Measurements from ENCODE around the gene RAVER1.
"Not testable (repeated sequence)": the region's sequence is repeated elsewhere in the genome, so short reads cannot be mapped to it uniquely, and the experiment has no call there.

Gene RAVER1

GRCh38 chr19:10289836-10290356 is 43.4 kb downstream of the RAVER1 start, which contains the start of gene ICAM5:
TSS of gene ICAM5 (plus strand) at chr19:10289952. CDS start at chr19:10290044, 92 bp downstream.
- DNase-seq, result no peak

GRCh38 chr19:10289167-10289835 is 44.0 kb downstream of the RAVER1 start:
- DNase-seq, result peak; percentile 66

GRCh38 chr19:10288662-10289166 is 44.6 kb downstream of the RAVER1 start:
- DNase-seq, result peak; percentile 46

GRCh38 chr19:10286803-10287737 is 46.3 kb downstream of the RAVER1 start, which contains the start of gene ICAM4:
TSS of gene ICAM4 (plus strand) at chr19:10286955. CDS start at chr19:10287013, 58 bp downstream.
- no peak for DNase-seq

GRCh38 chr19:10285393-10285792 is 47.9 kb downstream of the RAVER1 start:
- no peak for DNase-seq

- no peak for DNase-seq
Observed at GRCh38 chr19:10284960-10285278, 48.4 kb downstream of the RAVER1 start.

GRCh38 chr19:10284065-10284959 is 49.0 kb downstream of the RAVER1 start:
- DNase-seq, result no peak

GRCh38 chr19:10283301-10284064 is 49.8 kb downstream of the RAVER1 start:
- DNase-seq, result no peak

- not testable (repeated sequence) for DNase-seq
Observed at GRCh38 chr19:10282043-10282442, 51.3 kb downstream of the RAVER1 start.

GRCh38 chr19:10279737-10280442 is 53.4 kb downstream of the RAVER1 start:
- no peak for DNase-seq

GRCh38 chr19:10278935-10279334 is 54.4 kb downstream of the RAVER1 start:
- no peak for DNase-seq

GRCh38 chr19:10277795-10278589 is 55.3 kb downstream of the RAVER1 start:
- DNase-seq, result no peak

- DNase-seq, result no peak
Observed at GRCh38 chr19:10274589-10274988, 58.7 kb downstream of the RAVER1 start.

- no peak for DNase-seq
Observed at GRCh38 chr19:10271543-10272086, 61.7 kb downstream of the RAVER1 start.

GRCh38 chr19:10270616-10271394 is 62.5 kb downstream of the RAVER1 start, which contains the start of gene ICAM1:
TSS of gene ICAM1 (plus strand) at chr19:10271120. CDS start at chr19:10271160, 40 bp downstream.
- DNase-seq, result peak; percentile 42

GRCh38 chr19:10270180-10270615 is 63.1 kb downstream of the RAVER1 start:
- DNase-seq, result no peak

- DNase-seq, result peak; percentile 40
Observed at GRCh38 chr19:10269333-10270179, 63.8 kb downstream of the RAVER1 start.

GRCh38 chr19:10268071-10268470 is 65.3 kb downstream of the RAVER1 start:
- DNase-seq, result no peak

Measured in SHP77 treated with DMSO at 0.1 percent for 48 hours (cell line).